Measurements from ENCODE around the gene IL17C. TPM values are rescaled to one million over a fixed set of nuclear protein-coding genes. Genes with fewer than 3 reads are reported as not detected.

Gene IL17C
- total RNA-seq, 1 donor, result not detected

DNA sequence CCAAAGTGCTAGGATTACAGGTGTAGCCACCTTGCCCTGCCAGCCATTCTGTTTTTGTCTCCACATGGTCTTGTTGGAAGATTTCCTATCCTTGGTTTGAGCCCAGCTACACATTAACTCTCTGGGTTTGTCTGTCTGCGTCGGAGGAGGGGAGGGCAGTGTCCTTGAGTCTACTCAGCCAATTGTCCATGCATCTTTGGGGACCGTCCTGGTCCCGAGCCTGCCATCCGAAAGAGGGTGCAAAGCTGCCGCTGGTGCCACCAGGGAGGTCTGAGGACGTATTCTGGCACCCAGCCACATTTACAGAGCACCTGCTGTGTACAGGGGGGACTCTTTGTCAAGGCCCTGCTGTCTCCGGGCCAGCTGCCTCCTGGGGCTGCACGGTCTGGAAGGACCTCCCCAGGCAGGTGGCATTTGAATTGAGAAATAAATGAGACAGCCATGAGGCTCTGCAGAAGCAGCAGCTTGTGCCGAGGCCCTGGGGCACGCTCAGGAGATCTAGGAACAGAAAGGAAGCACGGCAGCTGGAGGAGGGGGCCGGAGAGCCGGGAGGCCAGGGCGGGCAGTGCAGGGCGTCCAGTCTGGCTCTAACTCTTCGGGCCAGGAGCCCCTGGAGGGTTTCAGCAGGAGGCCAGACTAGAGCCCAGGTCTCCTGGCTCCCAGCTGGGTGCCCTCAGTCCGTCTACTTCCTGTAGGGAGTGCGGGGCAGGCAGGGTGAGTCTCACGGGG is 11.0 kb downstream of the IL17C start:
- no peak for DNase-seq (ENCODE audit: low read depth)
- TF ChIP-seq, protein P1, sequence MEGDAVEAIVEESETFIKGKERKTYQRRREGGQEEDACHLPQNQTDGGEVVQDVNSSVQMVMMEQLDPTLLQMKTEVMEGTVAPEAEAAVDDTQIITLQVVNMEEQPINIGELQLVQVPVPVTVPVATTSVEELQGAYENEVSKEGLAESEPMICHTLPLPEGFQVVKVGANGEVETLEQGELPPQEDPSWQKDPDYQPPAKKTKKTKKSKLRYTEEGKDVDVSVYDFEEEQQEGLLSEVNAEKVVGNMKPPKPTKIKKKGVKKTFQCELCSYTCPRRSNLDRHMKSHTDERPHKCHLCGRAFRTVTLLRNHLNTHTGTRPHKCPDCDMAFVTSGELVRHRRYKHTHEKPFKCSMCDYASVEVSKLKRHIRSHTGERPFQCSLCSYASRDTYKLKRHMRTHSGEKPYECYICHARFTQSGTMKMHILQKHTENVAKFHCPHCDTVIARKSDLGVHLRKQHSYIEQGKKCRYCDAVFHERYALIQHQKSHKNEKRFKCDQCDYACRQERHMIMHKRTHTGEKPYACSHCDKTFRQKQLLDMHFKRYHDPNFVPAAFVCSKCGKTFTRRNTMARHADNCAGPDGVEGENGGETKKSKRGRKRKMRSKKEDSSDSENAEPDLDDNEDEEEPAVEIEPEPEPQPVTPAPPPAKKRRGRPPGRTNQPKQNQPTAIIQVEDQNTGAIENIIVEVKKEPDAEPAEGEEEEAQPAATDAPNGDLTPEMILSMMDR (IDR thresholded peaks at IDR 0.05; ENCODE audit: insufficient read depth, low read length), result no peak
- no peak overlapping the region for H3K4me3 ChIP-seq (ENCODE audit: low read depth, low read length)

DNA sequence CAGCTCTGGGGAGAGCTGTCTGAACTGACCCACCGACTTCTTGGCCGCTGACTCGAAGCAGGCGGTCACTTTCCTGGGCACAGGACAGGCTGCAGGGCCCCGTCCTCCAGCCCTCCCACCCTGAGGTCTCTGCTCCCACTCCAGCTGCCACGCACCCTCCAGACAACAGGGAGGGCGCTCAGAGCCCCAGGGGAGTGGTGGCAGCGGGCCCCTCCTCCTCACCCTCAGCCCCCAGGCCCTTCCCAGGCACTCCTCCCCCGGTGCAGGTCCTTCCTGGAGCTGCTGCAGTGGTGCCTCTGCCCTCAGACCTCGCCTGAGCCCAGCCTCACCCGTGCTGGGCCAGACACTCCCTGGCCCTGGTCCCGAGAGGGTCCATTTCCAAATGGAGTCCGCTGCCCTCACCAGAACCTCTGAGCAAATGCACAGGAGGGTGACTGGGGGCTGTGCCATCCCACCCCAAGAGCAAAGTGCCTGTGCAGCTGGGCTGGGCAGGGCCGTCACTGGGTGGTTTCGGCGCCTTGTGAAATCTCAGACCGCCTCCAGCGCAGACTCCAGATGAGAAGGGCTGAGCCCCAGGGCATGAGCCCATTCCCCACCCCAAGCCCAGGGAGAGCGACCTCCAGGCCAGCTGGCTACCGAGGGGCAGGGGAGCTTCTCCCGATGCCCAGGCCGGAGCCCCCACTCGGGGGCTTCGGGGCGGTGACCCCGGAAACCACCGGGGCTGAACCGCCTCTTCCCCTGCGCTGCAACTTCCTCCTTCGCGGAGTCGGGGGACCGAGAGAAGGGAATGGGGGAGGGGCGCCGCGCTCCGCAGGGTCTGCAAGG is 11.8 kb downstream of the IL17C start:
- TF ChIP-seq, protein P1 (IDR thresholded peaks at IDR 0.05; ENCODE audit: insufficient read depth, low read length), result no peak
- no peak for DNase-seq (ENCODE audit: low read depth)
- H3K4me3 ChIP-seq (ENCODE audit: low read depth, low read length), result peak overlapping the region; percentile 77

DNA sequence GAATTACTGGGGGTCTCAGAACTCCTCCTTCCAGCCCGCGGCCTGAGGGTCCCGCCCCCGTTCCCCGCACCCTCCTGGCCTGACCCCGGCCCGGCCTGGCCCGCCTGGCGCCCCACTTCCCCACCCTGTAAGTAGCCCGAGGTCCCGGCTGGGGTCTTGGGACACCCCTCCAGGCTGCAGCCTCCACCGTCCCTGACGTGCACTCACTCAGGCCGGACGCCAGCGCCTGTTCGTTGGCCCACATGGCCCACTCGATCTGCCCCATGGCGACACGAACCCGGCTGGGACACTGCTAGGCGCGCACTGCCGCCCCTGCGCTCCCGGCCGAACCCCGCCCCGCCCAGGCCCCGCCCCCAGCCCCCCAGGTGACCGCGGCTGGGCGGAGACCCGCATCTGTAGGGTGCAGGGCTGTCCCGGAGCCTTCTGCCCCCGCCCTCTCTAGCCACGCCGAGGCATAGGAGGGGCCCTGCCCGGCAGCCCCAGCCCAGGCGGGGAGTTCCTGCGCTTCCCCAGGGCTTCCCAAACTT is 12.4 kb downstream of the IL17C start, which contains the start of gene CYBA:
Gene CYBA, minus strand, starts transcription at position 305 of the 527 bp plus-strand sequence. Its CDS starts 40 bp downstream, at position 265.
- DNase-seq (ENCODE audit: low read depth), result peak; percentile 39
- TF ChIP-seq, protein P1 (IDR thresholded peaks at IDR 0.05; ENCODE audit: insufficient read depth, low read length), result no peak
- H3K4me3 ChIP-seq (ENCODE audit: low read depth, low read length), result peak within 1 kb of the TSS; percentile 77

DNA sequence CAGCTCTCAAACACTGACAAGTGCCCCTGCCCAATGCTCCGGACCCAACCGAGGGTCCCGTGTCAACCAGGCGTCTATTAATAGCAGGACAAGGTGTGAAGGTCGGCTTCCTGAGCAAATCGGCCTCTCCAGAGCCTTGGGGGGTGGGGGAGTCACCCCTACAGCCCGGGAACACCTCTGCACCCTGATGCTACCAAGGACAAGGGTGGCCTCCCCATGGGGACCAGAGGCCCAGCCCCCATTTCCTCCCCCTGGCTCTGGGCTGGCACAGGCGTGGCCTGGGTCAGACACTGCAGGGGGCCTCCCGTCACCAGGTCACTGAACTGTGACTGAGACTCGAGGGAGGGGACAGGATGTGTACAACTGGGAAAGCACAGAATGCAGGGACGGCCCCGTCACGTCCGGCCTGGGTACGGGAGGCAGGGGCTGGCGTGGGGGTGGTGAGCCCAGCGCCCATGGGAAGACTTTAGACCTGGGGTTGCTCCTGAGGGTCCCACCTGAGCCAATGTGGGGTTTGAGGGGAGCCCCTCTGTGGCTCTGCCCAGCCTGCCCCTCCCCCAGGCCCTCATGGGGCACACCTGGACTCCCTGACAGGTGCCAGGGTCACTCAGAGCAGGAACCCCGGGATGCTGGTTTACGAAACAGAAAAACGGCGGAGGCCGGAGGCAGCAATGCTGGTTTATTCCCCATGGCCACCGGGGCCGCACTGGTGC is 13.1 kb downstream of the IL17C start:
- TF ChIP-seq, protein P1 (IDR thresholded peaks at IDR 0.05; ENCODE audit: insufficient read depth, low read length), result no peak
- peak overlapping the region; percentile 77 for H3K4me3 ChIP-seq (ENCODE audit: low read depth, low read length)
- no peak for DNase-seq (ENCODE audit: low read depth)

DNA sequence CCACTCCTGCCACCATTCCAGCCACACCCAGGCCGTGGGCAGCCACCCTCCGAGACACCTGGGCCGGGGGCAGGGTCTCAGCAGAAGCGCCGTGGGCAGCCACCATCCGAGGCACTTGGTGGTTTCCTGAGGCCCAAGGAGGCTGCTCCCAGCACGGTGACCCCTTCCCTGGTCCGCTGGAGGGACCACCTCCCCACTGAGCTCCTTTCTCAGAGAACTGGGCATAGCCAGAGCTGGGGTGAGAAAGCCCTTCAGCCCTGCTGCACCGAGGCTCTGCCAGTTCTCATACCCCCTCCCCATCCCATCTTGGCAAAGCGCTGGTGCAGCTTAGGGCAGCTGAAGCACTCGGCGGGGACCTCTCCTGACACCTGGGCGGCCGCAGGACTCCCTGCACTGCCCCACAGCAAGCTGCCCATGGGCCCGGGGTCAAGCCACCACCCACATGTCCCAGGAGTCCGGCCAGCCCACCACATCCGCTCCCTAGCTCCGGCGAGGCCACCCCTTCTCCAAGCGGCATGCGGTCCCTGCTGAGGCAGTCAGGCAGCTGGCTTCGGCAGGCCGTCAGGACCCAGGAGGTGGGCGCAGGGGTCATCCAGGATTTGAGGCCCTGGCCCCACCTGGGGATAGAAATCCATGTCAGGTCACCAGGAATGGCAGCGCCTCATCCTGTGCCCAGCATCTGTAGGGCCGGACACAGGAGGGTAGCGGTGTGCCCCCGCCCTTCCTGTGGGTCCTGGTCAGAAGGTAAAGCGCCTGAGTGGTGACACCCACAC is 13.8 kb downstream of the IL17C start:
- no peak for DNase-seq (ENCODE audit: low read depth)
- TF ChIP-seq, protein P1 (IDR thresholded peaks at IDR 0.05; ENCODE audit: insufficient read depth, low read length), result no peak
- H3K4me3 ChIP-seq (ENCODE audit: low read depth, low read length), result no peak overlapping the region

DNA sequence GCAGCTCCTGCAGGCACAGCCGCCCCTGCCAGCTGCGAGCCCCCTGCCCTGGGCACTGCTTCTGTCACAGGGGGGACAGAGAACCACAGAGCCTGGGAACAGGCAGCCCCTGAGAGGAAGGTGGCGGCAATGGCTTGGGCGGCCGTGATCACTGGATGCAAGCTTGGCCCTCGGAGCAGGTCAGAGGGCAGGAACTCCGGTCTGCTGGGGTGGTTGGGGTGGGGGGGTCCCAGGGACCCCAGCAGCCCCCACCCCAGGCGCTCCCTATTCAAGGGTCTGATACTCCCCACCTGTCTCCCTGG is 14.3 kb downstream of the IL17C start:
- DNase-seq (ENCODE audit: low read depth), result no peak
- TF ChIP-seq, protein P1 (IDR thresholded peaks at IDR 0.05; ENCODE audit: insufficient read depth, low read length), result no peak
- no peak overlapping the region for H3K4me3 ChIP-seq (ENCODE audit: low read depth, low read length)

All from fibroblast of the aortic adventitia (primary cell).